Testis (tissue), 3 donors: ENCODE results near the gene CIB1. TPM values are rescaled to one million over a fixed set of nuclear protein-coding genes. Genes with fewer than 3 reads are reported as not detected.

Experiments
- DNase-seq: peaks from one replicate; pipeline ENCODE4 v3.0.0-alpha.2; 2019
- H3K27ac ChIP-seq, 2 donors: fragments of 200-600 bp; sonication (generic); one replicate each; pipeline ENCODE4 v1.5.1; 2019
- H3K27me3 ChIP-seq: fragments of 200-600 bp; sonication (generic); one replicate; pipeline ENCODE4 v1.5.1; 2019
- H3K36me3 ChIP-seq: fragments of 200-600 bp; sonication (generic); one replicate; pipeline ENCODE4 v1.5.1; 2017; ENCODE audit warnings: low read depth; ENCODE audit errors: missing control alignments
- H3K4me1 ChIP-seq: fragments of 200-600 bp; sonication (generic); one replicate; pipeline ENCODE4 v1.5.1; 2019
- H3K4me3 ChIP-seq, 2 donors: fragments of 200-600 bp; sonication (generic); one replicate each; pipeline ENCODE4 v1.5.1; 2017 to 2019
- H3K9me3 ChIP-seq: fragments of 200-600 bp; sonication (generic); one replicate; pipeline ENCODE4 v1.5.1; 2017
- CTCF ChIP-seq, 3 experiments: fragments of 450-650 bp in 2 of 3; fragments of 200-600 bp in 1 of 3; sonication (generic) in 1 of 3; IDR thresholded peaks; one replicate each; pipeline ENCODE4 v1.5.1; 2016 to 2019; ENCODE audit warnings: antibody characterized with exemption in 3 of 3, mild to moderate bottlenecking in 2 of 3, moderate library complexity in 1 of 3
- POLR2A ChIP-seq: fragments of 450-650 bp; IDR thresholded peaks from one replicate; pipeline ENCODE4 v1.6.1; 2017; ENCODE audit warnings: antibody characterized with exemption, mild to moderate bottlenecking, moderate library complexity
- WGBS, 2 donors: methylation state at CpG; one replicate each; pipeline ENCODE4 v1.1.5; 2018; 5-methylcytosine and 5-hydroxymethylcytosine counted together
- intact Hi-C: fragments of 100-400 bp; cut with DNase I; formaldehyde crosslinking; loops from one replicate; pipeline ENCODE4 v1.15.1; 2023; ENCODE audit warnings: low total_unique reads
- polyA plus RNA-seq: library from polyadenylated mRNA; stranded (reverse); fragments of 350-450 nt; fragmentation: Illumina TruSeq; extraction: RNeasy Lipid Tissue Mini Kit (QIAGEN cat#74804); gene quantifications from one replicate; pipeline ENCODE4 v1.2.3, GENCODE V29; 2014; ENCODE audit warnings: low read depth, low replicate concordance; ENCODE audit not compliant: insufficient read depth
- total RNA-seq, 2 donors: library from RNA; depleted of rRNA; stranded (reverse); fragments of >200 nt; gene quantifications; one replicate each; pipeline ENCODE4 v1.2.3, GENCODE V29; 2016

The CIB1 gene
- total and polyA plus RNA-seq, 3 donors from 2014 or later = 50.8 to 138 (median 78.0) TPM

DNA sequence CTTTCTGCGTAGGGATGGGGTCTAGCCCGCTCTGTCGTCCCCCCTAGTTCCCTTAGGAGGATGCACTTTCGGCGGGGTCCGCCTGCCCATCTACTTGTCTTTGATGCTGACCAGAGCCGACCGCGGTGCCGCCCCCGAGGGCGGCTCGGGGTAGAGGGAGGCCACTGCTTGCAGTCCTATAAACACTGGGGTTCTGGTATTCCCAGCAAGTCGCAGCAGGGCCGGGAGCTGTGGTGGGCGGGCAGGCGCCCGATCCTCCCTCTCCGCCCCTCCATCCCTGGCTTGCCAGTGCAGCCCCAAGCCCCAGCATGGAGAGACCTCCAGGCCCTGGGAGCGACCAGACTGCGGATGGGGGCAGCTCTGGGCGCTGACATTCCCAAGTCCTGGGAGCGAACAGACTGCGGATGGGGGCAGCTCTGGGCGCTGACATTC is 31.8 kb downstream of the CIB1 start:
- WGBS, 2 donors = 4 to 7% methylated on average over 11 to 24 of the region's 25 CpGs
- no peak for DNase-seq
- intact Hi-C loops = no loop called here
- no peaks in the 10 kb centered on the region for H3K27me3 ChIP-seq
- no peaks in the 10 kb centered on the region for H3K36me3 ChIP-seq
- H3K4me1 ChIP-seq = peaks cover 31% of the 10 kb centered on the region
- no peak for TF ChIP-seq POLR2A
- no peak for TF ChIP-seq CTCF (IDR thresholded peaks at IDR 0.05)
- no peaks in the 10 kb centered on the region for H3K9me3 ChIP-seq
- peak overlapping the region in 1 of 2 donors; percentile 78 for H3K27ac ChIP-seq
- peak overlapping the region; percentile 79 to 83 for H3K4me3 ChIP-seq

DNA sequence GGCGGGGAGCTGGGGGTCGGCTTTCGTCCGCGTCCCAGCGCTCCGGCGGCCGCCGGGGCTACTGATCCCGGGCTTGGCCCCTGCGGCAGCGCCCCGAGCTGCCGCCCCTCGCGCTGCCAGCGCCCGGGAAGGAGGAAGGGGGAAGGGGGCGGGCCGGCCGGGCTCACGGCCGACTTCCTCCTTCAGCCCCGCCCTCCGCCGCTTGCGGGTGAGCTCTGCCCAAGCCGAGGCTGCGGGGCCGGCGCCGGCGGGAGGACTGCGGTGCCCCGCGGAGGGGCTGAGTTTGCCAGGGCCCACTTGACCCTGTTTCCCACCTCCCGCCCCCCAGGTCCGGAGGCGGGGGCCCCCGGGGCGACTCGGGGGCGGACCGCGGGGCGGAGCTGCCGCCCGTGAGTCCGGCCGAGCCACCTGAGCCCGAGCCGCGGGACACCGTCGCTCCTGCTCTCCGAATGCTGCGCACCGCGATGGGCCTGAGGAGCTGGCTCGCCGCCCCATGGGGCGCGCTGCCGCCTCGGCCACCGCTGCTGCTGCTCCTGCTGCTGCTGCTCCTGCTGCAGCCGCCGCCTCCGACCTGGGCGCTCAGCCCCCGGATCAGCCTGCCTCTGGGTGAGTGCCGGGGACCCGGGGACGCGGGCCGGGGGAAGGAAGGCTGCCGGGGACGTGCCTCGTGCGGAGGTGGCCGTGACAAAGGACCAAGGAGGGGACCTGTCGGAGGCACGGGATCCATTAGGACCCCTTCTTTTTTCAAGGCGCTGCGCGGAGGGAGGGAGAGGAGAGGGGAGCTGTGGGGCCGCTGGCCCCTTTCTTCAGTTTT is 32.4 kb downstream of the CIB1 start, which contains the start of gene SEMA4B:
SEMA4B (plus strand) TSS at position 201 of the 814 bp plus-strand sequence; CDS start at position 450, 249 bp downstream.
- WGBS, 2 donors = 0% methylated on average over 8 to 52 of the region's 88 CpGs
- peak within 1 kb of the TSS; percentile 79 to 83 for H3K4me3 ChIP-seq
- intact Hi-C loops = no loop called here
- peak; percentile 79 for DNase-seq
- H3K36me3 ChIP-seq = no peaks in the 10 kb centered on the region
- no peaks in the 10 kb centered on the region for H3K27me3 ChIP-seq
- H3K27ac ChIP-seq = peak within 1 kb of the TSS; percentile 64 to 78
- no peak for TF ChIP-seq POLR2A
- no peak for TF ChIP-seq CTCF (IDR thresholded peaks at IDR 0.05)
- no peaks in the 10 kb centered on the region for H3K9me3 ChIP-seq
- H3K4me1 ChIP-seq = peaks cover 31% of the 10 kb centered on the region

- TF ChIP-seq POLR2A (no peak), CTCF (IDR thresholded peaks at IDR 0.05) (no peak)
- no peaks in the 10 kb centered on the region for H3K36me3 ChIP-seq
- H3K4me1 ChIP-seq = peaks cover 27% of the 10 kb centered on the region
- no peak for DNase-seq
- intact Hi-C loops = no loop called here
- peak overlapping the region; percentile 64 to 78 for H3K27ac ChIP-seq
- H3K9me3 ChIP-seq = no peaks in the 10 kb centered on the region
- H3K4me3 ChIP-seq = peak overlapping the region; percentile 79 to 83
- H3K27me3 ChIP-seq = no peaks in the 10 kb centered on the region
- WGBS, 2 donors = 9 to 10% methylated on average over 21 to 24 of the region's 24 CpGs
These were observed 33.1 kb downstream of the CIB1 start for GRCh38 chr15:90200534-90201129.

- no peak for DNase-seq
- TF ChIP-seq POLR2A (no peak), CTCF (IDR thresholded peaks at IDR 0.05) (no peak)
- intact Hi-C loops = no loop called here
- WGBS, 2 donors = 94 to 96% methylated on average over 2 of the region's 2 CpGs
- H3K4me3 ChIP-seq = no peak overlapping the region
- H3K27ac ChIP-seq = no peak overlapping the region
- no peaks in the 10 kb centered on the region for H3K27me3 ChIP-seq
- peaks cover 24% of the 10 kb centered on the region for H3K4me1 ChIP-seq
- H3K9me3 ChIP-seq = no peaks in the 10 kb centered on the region
- H3K36me3 ChIP-seq = no peaks in the 10 kb centered on the region
These were observed 39.1 kb downstream of the CIB1 start for GRCh38 chr15:90194655-90195054.
